Mucosa of stomach (tissue), 1 donor: ENCODE data around the gene BFSP1.
A peak's percentile ranks its signal among the peaks of the same experiment; 100 is the strongest.

Experiments used
- H3K27me3 ChIP-seq: one replicate; pipeline ENCODE4 v1.7.0; 2013; ENCODE audit warnings: mild to moderate bottlenecking, low read length; ENCODE audit not compliant: control insufficient read depth, insufficient read depth
- H3K36me3 ChIP-seq: one replicate; pipeline ENCODE4 v1.7.0; 2013; ENCODE audit warnings: low read length; ENCODE audit not compliant: control insufficient read depth, insufficient read depth
- H3K4me1 ChIP-seq: one replicate; pipeline ENCODE4 v1.7.0; 2013; ENCODE audit warnings: mild to moderate bottlenecking, low read length; ENCODE audit not compliant: control insufficient read depth, insufficient read depth
- H3K4me3 ChIP-seq: one replicate; pipeline ENCODE4 v1.7.0; 2013; ENCODE audit warnings: low read length
- H3K9ac ChIP-seq: one replicate; pipeline ENCODE4 v1.7.0; 2013; ENCODE audit warnings: mild to moderate bottlenecking, low read length, moderate library complexity
- H3K9me3 ChIP-seq: one replicate; pipeline ENCODE4 v1.7.0; 2013; ENCODE audit warnings: mild to moderate bottlenecking, low read length, moderate library complexity; ENCODE audit not compliant: control insufficient read depth
- donor health status: Pancreatic carcinoma.

Gene BFSP1

DNA sequence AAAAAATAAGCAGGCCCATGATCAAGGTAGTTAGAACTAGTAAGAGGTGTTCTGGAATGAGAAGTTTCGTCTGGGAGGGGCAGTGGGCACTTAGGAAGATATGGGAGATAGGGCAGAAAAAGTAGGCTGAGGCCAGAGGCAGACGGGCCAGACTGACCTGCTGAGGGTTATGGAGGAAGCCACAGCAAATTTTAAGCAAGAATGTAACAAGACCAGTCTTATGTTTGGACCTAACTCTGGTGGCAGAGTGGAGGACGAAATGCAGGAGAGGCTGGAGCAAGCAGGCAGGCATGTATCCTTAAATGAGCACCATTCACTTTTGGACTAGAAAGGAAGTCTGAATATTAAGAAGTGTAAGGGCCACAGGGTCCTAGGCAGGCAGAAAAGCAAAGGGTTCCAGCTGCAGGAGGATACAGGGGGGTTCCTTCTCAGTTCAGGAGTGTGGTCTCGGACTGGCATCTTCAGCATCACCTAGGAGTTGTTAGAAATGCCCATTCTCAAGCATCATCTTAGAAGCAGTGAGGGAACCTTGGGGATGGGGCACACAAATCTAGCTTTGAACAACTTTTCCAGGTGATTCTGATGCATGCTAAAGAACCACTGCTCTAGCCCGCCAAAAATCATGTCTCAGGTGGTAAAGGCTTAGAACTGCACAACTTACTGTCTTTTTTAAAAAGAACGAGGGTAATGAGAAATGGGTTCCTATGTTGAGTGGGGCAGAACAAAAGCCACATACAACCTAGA is 37.0 kb upstream of the BFSP1 start:
- H3K9me3 ChIP-seq = no peaks in the 10 kb centered on the region
- no peaks in the 10 kb centered on the region for H3K36me3 ChIP-seq
- H3K9ac ChIP-seq = peak overlapping the region; percentile 56
- peaks cover 14% of the 10 kb centered on the region for H3K4me1 ChIP-seq
- no peaks in the 10 kb centered on the region for H3K27me3 ChIP-seq
- H3K4me3 ChIP-seq = no peak overlapping the region

DNA sequence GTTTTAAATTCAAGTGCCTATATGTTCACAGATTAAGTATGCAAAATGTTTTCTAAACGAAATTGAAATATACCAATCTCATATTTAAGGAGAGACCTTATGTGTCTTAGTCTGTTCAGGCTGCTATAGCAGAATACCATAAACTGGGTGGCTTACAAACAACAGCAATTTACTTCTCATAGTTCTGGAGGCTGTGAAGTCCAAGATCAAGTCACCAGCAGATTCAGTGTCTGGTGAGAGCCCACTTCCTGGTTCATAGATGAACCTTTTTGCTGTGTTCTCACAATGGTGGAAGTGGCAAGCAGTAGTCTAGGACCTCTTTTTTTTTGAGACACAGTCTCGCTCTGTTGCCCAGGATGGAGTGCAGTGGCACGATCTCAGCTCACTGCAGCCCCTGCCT is 35.2 kb upstream of the BFSP1 start:
- Histone ChIP-seq H3K4me1 (peaks cover 14% of the 10 kb centered on the region), H3K27me3 (no peaks in the 10 kb centered on the region), H3K9me3 (no peaks in the 10 kb centered on the region), H3K9ac (no peak overlapping the region), H3K36me3 (no peaks in the 10 kb centered on the region), H3K4me3 (no peak overlapping the region)

- Histone ChIP-seq H3K36me3 (no peaks in the 10 kb centered on the region), H3K4me3 (no peak overlapping the region), H3K9ac (no peak overlapping the region), H3K4me1 (peaks cover 14% of the 10 kb centered on the region), H3K9me3 (no peaks in the 10 kb centered on the region), H3K27me3 (no peaks in the 10 kb centered on the region)
Observed at GRCh38 chr20:17565169-17565845, 34.1 kb upstream of the BFSP1 start.

DNA sequence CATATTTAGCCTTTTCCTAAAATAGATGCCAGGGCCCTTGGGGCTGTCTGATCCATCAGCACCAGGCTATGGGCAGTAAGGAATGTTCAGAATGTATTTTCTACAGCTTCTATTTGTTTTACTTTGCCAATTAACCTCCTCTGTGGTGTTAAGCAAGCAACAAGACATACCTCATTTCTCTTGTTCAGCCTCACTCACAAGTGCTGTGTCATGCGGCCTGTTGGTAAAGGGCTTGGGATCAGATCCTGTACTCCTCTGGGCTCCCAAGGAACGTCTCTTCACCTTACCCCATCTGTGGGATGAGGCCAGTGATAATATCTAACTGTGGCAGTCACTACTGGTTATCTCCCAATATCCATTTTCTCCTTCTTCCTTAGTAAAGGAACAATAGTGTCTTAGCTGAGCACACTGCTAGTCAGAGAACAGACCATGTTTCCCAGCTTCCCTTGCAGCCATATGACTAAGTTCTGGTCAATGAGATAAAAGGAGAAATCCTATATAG is 31.7 kb upstream of the BFSP1 start:
- H3K27me3 ChIP-seq = no peaks in the 10 kb centered on the region
- no peak overlapping the region for H3K4me3 ChIP-seq
- no peaks in the 10 kb centered on the region for H3K36me3 ChIP-seq
- H3K4me1 ChIP-seq = peaks cover 22% of the 10 kb centered on the region
- H3K9ac ChIP-seq = no peak overlapping the region
- no peaks in the 10 kb centered on the region for H3K9me3 ChIP-seq

DNA sequence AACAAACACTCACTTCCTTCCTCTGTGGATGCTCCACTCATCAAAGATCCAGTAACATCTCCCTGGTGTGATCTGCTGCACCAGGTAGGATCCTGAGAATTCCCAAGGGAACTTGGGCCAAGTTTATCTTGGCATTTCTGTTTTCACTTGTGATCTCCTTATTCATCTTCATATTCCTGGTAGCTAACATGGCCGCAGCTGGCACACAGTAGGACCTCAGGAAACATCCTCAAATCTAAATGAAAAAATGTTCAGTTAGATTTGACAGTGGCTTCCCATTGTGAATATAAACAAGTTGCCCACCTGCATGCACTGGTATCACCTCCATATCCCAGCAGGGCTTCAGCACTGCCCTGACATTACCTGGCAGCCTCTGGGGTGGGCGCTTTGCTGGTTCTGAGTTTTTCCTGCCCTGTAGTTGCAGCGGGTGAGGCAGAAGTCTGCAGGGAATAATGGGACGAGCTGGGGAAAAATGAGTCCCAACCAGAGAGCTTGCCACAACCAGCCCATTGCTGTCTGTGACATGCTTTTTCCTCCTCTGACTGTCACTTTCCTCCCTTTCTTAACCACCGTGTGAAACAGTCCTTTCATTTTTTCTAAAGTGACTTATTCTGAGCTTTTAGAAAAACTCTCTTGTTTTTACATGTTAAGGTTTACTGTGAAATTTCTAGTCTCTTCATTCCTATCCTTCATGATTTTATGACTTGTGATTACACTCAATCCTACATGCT is 29.3 kb upstream of the BFSP1 start:
- no peaks in the 10 kb centered on the region for H3K36me3 ChIP-seq

DNA sequence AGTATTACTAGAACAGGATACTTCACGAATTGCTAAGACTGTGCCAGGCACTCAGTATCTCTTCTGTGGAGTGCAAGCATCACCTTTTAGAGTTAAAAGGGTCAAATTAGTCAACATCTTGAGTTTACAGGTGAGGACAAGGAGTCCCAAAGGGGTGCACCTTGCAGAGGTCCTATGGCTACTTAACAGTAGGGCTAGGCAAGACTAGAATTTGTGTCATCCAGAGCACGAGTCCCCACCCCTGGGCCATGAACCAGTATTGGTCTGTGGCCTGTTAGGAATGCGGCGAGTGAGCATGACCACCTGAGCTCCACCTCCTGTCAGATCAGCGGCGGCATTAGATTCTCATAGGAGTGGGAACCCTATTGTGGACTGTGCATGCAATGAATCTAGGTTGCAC is 28.2 kb upstream of the BFSP1 start:
- no peaks in the 10 kb centered on the region for H3K9me3 ChIP-seq
- H3K4me1 ChIP-seq = peaks cover 30% of the 10 kb centered on the region
- no peaks in the 10 kb centered on the region for H3K36me3 ChIP-seq
- peak overlapping the region; percentile 67 for H3K9ac ChIP-seq
- H3K27me3 ChIP-seq = no peaks in the 10 kb centered on the region
- no peak overlapping the region for H3K4me3 ChIP-seq

More for the DNA sequence above, 29.3 kb upstream of the BFSP1 start:
- Histone ChIP-seq H3K9ac (no peak overlapping the region), H3K4me3 (no peak overlapping the region), H3K4me1 (peaks cover 32% of the 10 kb centered on the region), H3K27me3 (no peaks in the 10 kb centered on the region), H3K9me3 (no peaks in the 10 kb centered on the region)

GRCh38 chr20:17558941-17559304 is 27.7 kb upstream of the BFSP1 start:
- Histone ChIP-seq H3K9ac (peak overlapping the region; percentile 67), H3K4me3 (no peak overlapping the region)

DNA sequence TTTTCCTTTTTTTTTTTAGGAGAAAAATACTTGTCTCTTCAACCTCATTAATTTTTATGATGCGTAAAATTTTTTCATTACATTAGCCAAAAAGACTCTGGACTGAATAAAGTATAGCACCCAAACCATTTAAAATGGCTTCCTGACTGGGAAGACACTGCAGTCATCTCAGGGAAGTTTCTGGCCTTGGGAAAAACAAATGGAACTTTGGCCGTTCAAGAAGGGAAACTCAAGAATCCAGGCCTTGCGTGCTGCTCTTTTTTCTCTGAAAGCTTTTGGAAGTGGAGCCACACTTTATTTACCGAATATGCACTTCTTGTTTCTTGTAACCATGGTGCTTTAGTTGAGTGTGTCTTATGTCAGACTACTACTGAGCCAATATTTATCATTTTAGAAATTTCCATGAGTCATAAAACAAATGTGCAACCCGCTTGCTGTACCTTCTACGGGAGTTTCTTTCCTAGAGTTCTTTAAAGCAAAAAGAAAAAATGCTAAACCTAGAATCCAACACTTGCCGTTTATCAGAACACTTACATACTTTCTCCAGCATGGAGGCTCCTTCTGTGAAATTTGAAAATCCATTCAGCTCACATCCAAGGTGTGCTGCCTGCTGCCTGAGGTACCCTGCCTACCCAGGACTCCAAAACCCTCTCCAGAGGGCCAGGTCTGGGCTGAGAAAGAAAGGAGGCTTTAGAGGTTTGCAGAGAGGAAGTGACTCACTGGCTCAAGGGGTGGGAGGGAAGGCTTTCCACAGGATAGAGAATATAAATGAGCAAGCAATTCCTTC is 27.2 kb upstream of the BFSP1 start:
- Histone ChIP-seq H3K27me3 (no peaks in the 10 kb centered on the region), H3K36me3 (no peaks in the 10 kb centered on the region), H3K9me3 (no peaks in the 10 kb centered on the region), H3K4me1 (peaks cover 30% of the 10 kb centered on the region), H3K9ac (peak overlapping the region; percentile 67), H3K4me3 (no peak overlapping the region)

More at GRCh38 chr20:17558941-17559304, 27.7 kb upstream of the BFSP1 start:
- Histone ChIP-seq H3K4me1 (peaks cover 30% of the 10 kb centered on the region), H3K36me3 (no peaks in the 10 kb centered on the region), H3K27me3 (no peaks in the 10 kb centered on the region), H3K9me3 (no peaks in the 10 kb centered on the region)

DNA sequence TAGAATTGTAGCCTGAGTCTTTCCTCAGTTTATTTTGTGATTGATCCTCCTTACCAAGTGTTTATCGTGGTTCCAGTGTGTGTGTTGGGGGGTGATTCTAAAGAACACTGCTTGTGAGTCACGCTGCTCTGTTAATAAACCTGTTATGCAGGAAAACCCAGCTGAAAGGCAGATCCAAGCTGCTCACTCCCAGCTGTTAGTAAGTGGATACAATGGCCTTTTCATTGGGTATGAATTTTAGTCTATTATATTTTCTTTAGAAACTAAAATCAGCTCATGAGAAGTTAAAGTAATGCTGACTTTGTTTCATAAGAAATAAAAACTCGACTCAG is 26.5 kb upstream of the BFSP1 start:
- peak overlapping the region; percentile 48 for H3K9ac ChIP-seq
- H3K4me1 ChIP-seq = peaks cover 30% of the 10 kb centered on the region
- H3K9me3 ChIP-seq = no peaks in the 10 kb centered on the region
- H3K4me3 ChIP-seq = no peak overlapping the region
- no peaks in the 10 kb centered on the region for H3K27me3 ChIP-seq
- H3K36me3 ChIP-seq = no peaks in the 10 kb centered on the region

GRCh38 chr20:17556837-17557674 is 25.9 kb upstream of the BFSP1 start:
- H3K9me3 ChIP-seq = no peaks in the 10 kb centered on the region
- no peaks in the 10 kb centered on the region for H3K27me3 ChIP-seq
- no peak overlapping the region for H3K4me3 ChIP-seq
- no peaks in the 10 kb centered on the region for H3K36me3 ChIP-seq
- peaks cover 30% of the 10 kb centered on the region for H3K4me1 ChIP-seq
- H3K9ac ChIP-seq = peak overlapping the region; percentile 48

- no peaks in the 10 kb centered on the region for H3K36me3 ChIP-seq
- H3K9me3 ChIP-seq = no peaks in the 10 kb centered on the region
- no peak overlapping the region for H3K4me3 ChIP-seq
- no peak overlapping the region for H3K9ac ChIP-seq
- no peaks in the 10 kb centered on the region for H3K27me3 ChIP-seq
- peaks cover 30% of the 10 kb centered on the region for H3K4me1 ChIP-seq
Observed at GRCh38 chr20:17555106-17555505, 23.9 kb upstream of the BFSP1 start.
